NCI-H2107 (cell line): ENCODE data around the gene LHX8.
"Not testable (repeated sequence)": the region's sequence is repeated elsewhere in the genome, so short reads cannot be mapped to it uniquely, and the experiment has no call there.

ENCODE experiments used
- DNase-seq: peaks from one replicate; lab custom pipeline; 2025; lab: John Stamatoyannopoulos, UW

Gene LHX8

DNA sequence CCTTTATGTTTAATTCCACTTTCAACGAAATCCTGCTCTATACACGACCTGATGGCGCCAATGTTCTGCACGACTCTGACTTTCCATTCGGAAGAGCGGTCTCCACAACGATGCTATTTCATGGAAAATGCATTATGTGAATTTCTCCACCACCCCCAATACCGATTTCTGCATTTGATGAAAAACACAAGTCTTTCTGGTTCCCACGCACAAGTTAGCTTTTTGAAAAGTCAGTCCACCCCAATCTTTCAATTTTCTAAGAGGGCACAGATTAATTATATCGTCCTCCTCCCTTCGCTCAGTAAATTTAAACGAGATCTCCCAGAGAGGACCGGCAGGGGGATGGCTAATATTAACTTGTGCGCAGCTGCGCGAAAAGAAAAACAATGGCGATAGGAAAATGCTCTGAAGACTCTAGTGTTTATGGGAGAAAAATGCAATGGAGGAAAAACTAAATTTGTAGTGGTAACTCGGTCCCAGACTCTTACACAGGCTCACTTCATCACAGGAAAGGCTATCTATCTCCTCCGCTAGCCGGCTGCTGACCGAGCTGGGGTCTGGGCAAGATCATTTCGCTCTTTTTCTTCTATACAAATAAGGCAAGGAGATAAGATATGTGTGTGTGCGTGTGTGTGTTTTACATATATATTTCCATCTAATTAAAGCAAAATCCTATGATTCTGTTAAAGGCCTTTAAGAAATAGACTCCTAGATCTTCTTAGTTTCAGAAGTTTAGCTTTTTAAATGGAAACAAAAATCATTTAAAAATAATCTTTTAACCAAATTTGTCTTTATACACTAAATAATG is 1.2 kb upstream of the LHX8 start:
- DNase-seq: no peak

DNA sequence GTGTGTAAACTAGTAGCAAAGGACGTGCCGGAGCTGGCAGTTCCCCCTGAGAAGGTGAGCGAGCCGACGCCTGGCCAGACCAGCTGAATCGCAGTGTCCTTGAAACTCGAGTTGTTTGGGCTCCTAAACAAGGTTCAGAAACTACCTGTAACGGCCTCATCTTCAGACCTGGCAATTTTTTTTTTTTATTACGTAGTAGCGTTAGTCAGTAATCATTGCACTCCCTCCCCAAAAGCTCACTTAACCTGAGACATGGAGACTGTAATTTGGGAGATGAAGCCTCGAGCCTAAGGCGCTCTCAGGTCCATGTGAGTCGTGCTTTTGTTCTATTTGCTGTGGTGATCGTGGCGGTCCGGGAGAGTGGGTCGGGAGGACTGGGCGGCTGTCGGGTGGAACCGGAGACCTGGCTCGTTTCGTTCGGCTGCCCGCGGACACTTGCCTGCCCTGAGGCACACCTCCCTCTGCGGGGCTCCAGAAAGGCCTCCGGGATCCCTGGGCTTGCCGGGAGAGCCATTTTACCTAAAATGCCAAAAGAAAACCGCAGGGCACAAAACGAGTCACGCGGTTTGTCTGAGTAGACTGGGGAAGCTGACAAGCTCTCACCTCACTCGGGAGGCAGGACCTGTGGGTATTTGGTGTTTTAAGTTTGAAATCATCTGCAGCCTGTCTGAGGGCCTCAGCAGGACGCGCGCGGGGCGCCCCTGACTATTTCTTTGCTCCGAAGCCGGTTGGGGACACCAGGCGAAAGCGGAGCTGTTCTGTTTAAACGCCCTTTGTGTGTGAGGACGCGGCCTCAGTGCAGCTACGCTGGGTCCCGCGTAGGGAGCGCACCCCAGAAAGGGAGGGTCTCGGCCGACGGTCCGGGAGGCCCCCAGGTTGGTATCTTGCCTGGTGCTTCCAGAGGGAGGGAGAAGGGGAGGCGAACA is 722 bp downstream of the LHX8 start:
- DNase-seq: no peak

DNA sequence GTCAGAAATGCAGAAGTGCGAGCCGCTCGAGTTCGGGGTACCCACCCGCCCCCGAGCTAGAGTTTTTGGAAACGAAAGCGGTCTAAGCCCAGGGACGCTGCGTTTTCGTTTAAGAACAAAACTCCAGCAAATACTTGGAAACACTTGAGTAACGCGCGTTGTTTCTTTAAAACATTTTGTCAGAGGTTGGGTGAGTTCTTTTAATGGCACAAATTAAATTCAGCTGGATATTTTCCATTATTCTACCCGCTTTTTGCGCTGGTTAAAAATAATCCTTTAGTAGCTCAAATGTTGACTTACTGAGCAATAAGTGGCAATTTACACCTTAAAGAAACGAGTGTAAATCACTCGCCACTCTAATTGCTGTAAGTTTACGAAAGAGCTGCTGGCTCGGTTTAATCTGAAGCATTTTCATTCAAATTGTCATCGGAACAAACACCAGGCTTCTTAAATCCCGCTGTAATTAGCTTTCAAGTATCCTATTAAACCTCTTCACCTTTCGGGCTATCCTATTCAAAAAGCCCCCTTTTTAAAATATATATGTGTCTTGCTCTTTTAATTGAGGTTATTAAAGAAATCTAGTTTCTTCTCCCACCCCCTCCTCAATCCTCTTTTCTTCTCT is 1.5 kb downstream of the LHX8 start:
- no peak for DNase-seq

- DNase-seq: no peak
Measured at GRCh38 chr1:75136195-75136815, 2.1 kb downstream of the LHX8 start.

DNA sequence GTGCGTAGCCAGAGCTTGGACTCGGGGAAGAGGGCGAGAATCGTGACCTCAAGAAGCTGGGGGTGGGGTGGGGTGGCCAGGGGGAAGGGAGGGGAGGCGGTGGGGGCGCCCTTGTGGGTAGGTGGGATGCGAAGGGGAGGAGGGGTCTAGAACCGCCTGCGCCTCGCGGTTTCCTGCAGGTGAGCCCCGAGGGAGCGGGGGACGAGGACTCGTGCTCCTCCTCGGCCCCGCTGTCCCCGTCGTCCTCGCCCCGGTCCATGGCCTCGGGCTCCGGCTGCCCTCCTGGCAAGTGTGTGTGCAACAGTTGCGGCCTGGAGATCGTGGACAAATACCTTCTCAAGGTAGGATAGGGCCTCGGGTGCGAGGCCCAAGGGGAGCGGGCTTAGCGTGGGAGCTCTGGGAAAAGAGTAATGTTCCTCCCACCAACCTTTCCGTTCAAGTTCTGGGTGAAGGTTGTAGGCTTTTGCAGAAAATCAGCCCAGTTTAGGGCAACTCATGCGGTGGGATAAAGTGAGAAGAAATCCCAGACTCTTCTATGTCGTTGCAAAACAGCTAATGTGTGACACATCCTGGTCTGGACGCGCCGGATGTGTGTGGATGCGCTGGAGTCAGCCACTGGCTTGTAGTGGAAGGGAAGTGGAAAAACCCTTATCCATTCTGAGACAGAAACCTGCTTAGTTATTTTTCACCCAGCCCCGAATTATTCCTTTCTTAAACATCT is 2.9 kb downstream of the LHX8 start:
- DNase-seq: no peak

- no peak for DNase-seq
Measured at GRCh38 chr1:75152092-75152491, 17.9 kb downstream of the LHX8 start.

DNA sequence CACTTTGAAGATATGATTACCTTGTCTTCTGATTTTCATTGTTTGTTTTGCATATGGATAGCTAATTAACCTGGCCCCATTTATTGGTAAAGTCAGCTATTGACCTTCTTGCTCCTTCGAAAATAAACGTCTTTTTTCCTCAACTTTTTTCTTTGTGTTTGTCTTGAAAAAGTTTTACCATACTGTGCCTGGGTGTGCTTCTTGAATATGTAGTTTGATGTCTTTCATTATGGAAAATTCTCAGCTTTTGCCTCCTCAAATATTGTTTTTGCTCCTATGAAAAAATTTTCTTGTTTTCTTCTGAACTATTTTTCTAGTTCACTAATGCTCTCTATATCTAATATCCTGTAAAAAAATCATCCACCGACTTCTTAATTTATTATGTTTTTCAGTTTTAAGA is 25.0 kb downstream of the LHX8 start:
- DNase-seq: no peak

DNA sequence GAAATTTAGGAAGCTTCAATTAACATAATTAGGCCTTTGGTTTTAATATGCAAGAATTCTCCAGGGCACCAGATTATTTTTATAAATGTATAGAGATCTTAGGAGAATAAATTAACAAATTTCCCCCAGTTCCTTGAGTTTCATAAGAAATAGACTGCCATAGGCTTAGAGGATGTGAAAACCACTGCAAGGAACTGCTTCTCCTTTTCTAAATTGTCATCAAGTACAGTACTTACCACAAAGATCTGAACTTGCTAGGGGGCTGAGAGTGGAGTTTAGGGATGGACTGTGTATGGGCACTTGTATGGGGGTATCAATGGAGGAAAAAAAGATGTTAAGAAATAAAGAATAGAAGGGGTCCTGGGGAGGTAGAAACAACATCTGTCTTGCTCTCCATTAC is 31.1 kb downstream of the LHX8 start:
- no peak for DNase-seq

GRCh38 chr1:75166821-75167220 is 32.6 kb downstream of the LHX8 start:
- DNase-seq: no peak

- DNase-seq: no peak
Measured at GRCh38 chr1:75170011-75170410, 35.8 kb downstream of the LHX8 start.

DNA sequence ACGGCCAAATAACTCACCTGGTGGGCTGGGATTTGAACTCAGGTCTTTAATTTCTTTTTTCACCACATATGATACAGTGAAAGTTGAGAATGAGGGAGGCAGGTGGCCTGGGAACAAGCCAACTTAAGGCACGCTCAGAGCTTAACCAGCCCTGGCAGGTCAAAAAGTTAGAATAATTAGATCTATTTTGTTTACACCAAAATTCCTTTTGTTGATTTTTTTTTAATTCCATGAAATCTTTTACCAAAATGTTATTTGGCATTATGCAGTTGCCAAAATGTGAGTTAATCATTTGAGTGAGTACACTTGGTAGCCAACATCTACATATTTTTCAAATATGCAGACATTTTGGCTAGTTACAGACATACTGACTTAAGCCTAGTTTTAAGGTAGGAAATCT is 36.8 kb downstream of the LHX8 start:
- DNase-seq: no peak

- DNase-seq: no peak
Measured at GRCh38 chr1:75171876-75172275, 37.7 kb downstream of the LHX8 start.

DNA sequence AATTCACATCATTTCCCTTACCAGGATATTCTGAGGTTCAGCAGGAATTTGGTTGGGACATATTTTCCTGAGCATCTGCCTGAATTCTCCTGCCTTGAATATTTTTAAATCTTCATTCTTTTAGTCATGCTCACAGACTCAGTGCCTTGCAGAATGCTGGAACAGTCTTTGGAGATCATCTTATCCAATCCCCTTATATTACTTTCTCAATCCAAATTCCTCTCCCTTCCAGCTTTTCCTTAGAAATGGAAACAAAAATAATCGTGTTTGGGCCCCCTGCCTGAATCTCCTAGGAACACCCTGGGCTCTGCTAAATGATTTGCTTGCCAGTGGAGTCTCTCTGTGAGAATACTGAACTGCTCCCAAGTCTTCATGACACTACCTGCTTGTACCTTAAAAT is 38.4 kb downstream of the LHX8 start:
- no peak for DNase-seq

DNA sequence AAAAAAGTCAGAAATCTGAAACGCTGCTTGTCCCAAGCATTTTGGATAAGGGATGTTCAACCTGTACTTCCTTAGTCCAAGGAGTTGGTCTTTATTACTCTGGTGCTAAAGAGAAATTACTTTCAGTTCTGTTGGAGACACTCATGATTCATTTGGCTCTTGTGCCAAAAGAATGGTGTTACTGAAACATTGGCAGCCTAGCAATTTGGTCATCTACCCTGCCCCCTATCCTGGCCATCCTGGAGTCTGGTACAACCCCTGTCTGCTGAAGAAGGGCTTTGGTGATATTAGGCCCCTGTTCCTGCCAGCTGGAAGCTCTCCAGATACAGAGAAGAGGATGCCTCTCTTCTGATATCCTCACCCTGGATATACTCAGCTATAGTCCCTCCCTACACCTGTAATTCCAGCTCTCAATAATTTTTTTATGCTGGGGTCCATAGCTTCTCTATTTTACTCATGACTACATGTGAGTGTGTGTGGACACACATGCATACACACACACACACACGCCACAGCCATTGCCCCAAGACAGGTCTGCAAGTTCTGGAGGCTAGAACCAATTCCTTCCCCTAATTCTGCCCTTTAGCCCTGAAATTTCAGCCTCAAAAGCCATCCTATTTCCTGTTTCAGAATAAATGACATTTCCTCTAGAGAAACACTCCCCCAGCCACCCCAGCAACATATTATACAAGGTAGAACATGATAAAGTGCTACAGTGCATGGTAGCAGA is 40.0 kb downstream of the LHX8 start:
- DNase-seq: no peak

- not testable (repeated sequence) for DNase-seq
Measured at GRCh38 chr1:75181214-75181955, 47.2 kb downstream of the LHX8 start.

DNA sequence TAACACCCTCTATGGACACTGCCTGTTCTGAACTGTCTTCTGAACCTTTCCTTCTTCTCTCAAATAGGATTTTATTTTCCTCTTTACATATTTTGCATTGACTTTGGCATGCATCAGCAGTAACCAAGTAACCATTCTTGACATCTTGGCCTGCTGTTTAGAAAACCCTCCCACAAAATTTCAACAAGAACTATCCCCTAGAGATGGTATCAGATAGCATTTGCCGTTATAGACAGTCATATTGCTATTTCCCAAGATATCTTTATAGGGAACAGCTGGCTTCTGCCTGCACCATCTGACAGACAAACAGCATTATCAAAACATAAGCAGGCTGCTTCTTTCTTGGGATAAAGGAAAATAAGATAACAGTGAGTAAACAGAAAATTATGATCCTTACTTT is 54.7 kb downstream of the LHX8 start:
- no peak for DNase-seq

DNA sequence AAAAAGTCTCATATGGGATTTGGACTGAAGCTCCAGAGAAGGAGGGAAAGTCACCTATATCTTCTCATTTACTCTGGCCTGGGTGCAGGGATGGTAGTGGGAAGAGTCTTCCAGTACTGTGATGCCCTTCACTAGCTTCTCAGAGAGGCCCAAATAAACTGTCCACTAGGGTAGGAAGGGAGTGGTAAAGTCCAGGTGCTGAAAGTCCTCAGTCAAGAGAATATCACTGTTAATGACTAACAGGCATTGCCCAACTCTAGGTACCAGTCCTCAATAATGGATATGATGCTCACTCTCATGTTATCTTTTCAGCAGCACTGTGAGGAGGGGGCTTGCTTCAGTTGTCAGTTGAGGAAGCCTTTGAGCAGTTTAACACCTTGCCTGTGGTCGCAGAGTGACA is 64.0 kb downstream of the LHX8 start:
- no peak for DNase-seq

- no peak for DNase-seq
Measured at GRCh38 chr1:75198761-75199160, 64.6 kb downstream of the LHX8 start.

GRCh38 chr1:75202751-75203150 is 68.6 kb downstream of the LHX8 start:
- DNase-seq: no peak
